Smooth muscle cell (in vitro differentiated cells): Measurements from ENCODE around the gene COX19. TPM values are rescaled to one million over a fixed set of nuclear protein-coding genes. Genes with fewer than 3 reads are reported as not detected.

ENCODE experiments used
- DNase-seq: peaks from one replicate; lab custom pipeline; 2025; ENCODE audit not compliant: unreplicated experiment; lab: John Stamatoyannopoulos, UW
- H2AFZ ChIP-seq: fragments of 200-600 bp; sonication (generic); 2 replicates; pipeline ENCODE4 v1.6.0; 2016; ENCODE audit warnings: antibody characterized with exemption, low read depth, mild to moderate bottlenecking
- H3F3A ChIP-seq: fragments of 200-600 bp; sonication (generic); 2 replicates; pipeline ENCODE4 v1.6.0; 2017; ENCODE audit warnings: antibody characterized with exemption, low read depth
- H3K27ac ChIP-seq: fragments of 200-600 bp; sonication (generic); 2 replicates; pipeline ENCODE4 v1.5.1; 2016; ENCODE audit warnings: low read depth, mild to moderate bottlenecking
- H3K27me3 ChIP-seq: fragments of 200-600 bp; sonication (generic); 2 replicates; pipeline ENCODE4 v1.6.1; 2016; ENCODE audit warnings: low read depth, mild to moderate bottlenecking
- H3K36me3 ChIP-seq: fragments of 200-600 bp; sonication (generic); 2 replicates; pipeline ENCODE4 v1.5.1; 2016; ENCODE audit warnings: low read depth
- H3K4me1 ChIP-seq: fragments of 200-600 bp; sonication (generic); 2 replicates; pipeline ENCODE4 v1.5.1; 2016; ENCODE audit warnings: low read depth
- H3K4me2 ChIP-seq: fragments of 200-600 bp; sonication (generic); 2 replicates; pipeline ENCODE4 v1.6.0; 2016; ENCODE audit warnings: mild to moderate bottlenecking
- H3K4me3 ChIP-seq: fragments of 200-600 bp; sonication (generic); 2 replicates; pipeline ENCODE4 v1.5.1; 2016; ENCODE audit warnings: mild to moderate bottlenecking
- H3K79me2 ChIP-seq: fragments of 200-600 bp; sonication (generic); 2 replicates; pipeline ENCODE4 v1.6.0; 2016; ENCODE audit warnings: low read depth, mild to moderate bottlenecking
- H3K9ac ChIP-seq: fragments of 200-600 bp; sonication (generic); 2 replicates; pipeline ENCODE4 v1.6.0; 2016; ENCODE audit warnings: low read depth
- H3K9me3 ChIP-seq: fragments of 200-600 bp; sonication (generic); replicated peaks from 2 replicates; pipeline ENCODE4 v1.5.1; 2016; ENCODE audit warnings: low read depth
- H4K20me1 ChIP-seq: fragments of 200-600 bp; sonication (generic); 2 replicates; pipeline ENCODE4 v1.6.0; 2016; ENCODE audit warnings: low read depth
- WGBS: methylation state at CpG from one replicate; pipeline ENCODE4 v1.1.7; 2016; ENCODE audit warnings: low lambda C conversion rate; 5-methylcytosine and 5-hydroxymethylcytosine counted together
- polyA plus RNA-seq: library from polyadenylated mRNA; unstranded; fragments of >200 nt; fragmentation: Nextera tagmentation; extraction: Ambion mirVana; gene quantifications from 2 replicates; pipeline ENCODE4 v1.2.1, GENCODE V29; 2016
- total RNA-seq: library from RNA; depleted of rRNA; stranded (reverse); fragments of >200 nt; gene quantifications from 2 replicates; pipeline ENCODE4 v1.2.3, GENCODE V29; 2014
- TF ChIP-seq, protein P1 (sequence below): fragments of 200-600 bp; sonication (generic); IDR thresholded peaks from 2 replicates; pipeline ENCODE4 v1.5.1; 2017; ENCODE audit warnings: borderline replicate concordance, mild to moderate bottlenecking, antibody characterized with exemption; ENCODE audit not compliant: insufficient read depth, poor library complexity, severe bottlenecking

The COX19 gene
- total and polyA plus RNA-seq, 2 experiments from 2014 or later = 10.0 to 10.4 TPM

DNA sequence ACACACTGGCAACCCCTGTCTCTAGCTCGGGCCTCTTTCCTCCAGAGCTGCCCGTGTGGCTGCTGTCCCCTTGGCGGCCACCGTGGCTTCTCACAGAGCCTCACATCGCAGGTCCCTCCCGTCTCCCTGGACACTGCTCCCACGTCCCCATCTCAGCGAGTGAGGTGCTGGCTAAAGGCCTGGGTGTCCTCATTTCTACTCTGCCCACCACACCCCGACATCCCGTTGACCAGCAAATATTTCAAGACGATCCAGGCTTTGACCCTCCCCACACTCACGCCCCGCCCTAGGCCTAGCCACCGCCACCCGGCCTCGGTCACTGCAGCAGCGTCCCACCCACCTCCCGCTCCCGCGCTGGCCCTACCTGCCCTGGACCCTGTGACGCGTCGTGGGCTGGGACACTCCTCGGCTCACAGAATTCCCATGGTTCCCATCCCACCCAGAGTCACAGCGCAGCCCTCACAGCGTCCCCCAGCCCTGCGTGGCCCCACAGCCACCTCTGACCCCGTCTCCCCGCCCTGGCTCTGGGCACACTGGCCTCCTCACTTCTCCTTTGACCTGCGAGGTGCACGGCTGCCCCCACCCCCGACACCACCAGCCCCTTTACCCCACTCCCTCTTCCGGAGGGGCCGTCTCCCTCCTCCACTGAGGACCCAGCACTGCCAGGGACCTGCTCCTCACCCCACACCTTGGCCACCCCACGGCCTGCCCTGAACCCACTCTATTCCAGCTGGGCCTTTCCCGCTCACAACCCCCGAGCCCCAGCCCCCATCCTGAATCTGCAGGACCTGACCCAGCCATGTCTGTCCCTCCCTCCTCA lies 27.7 kb downstream of the COX19 start:
- Histone ChIP-seq H3K4me3 (no peak overlapping the region), H3K4me1 (no peaks in the 10 kb centered on the region), H3K27me3 (peaks cover 2% of the 10 kb centered on the region), H3K36me3 (no peaks in the 10 kb centered on the region), H4K20me1 (no peaks in the 10 kb centered on the region), H3K27ac (no peak overlapping the region), H3K79me2 (no peaks in the 10 kb centered on the region), H2AFZ (no peak overlapping the region), H3F3A (no peaks in the 10 kb centered on the region), H3K9ac (no peak overlapping the region), H3K4me2 (no peak overlapping the region), H3K9me3 (no peaks in the 10 kb centered on the region)
- no peak for DNase-seq
- TF ChIP-seq, protein P1, sequence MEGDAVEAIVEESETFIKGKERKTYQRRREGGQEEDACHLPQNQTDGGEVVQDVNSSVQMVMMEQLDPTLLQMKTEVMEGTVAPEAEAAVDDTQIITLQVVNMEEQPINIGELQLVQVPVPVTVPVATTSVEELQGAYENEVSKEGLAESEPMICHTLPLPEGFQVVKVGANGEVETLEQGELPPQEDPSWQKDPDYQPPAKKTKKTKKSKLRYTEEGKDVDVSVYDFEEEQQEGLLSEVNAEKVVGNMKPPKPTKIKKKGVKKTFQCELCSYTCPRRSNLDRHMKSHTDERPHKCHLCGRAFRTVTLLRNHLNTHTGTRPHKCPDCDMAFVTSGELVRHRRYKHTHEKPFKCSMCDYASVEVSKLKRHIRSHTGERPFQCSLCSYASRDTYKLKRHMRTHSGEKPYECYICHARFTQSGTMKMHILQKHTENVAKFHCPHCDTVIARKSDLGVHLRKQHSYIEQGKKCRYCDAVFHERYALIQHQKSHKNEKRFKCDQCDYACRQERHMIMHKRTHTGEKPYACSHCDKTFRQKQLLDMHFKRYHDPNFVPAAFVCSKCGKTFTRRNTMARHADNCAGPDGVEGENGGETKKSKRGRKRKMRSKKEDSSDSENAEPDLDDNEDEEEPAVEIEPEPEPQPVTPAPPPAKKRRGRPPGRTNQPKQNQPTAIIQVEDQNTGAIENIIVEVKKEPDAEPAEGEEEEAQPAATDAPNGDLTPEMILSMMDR = no peak
- 95% methylated on average over 28 of the region's 37 CpGs for WGBS

DNA sequence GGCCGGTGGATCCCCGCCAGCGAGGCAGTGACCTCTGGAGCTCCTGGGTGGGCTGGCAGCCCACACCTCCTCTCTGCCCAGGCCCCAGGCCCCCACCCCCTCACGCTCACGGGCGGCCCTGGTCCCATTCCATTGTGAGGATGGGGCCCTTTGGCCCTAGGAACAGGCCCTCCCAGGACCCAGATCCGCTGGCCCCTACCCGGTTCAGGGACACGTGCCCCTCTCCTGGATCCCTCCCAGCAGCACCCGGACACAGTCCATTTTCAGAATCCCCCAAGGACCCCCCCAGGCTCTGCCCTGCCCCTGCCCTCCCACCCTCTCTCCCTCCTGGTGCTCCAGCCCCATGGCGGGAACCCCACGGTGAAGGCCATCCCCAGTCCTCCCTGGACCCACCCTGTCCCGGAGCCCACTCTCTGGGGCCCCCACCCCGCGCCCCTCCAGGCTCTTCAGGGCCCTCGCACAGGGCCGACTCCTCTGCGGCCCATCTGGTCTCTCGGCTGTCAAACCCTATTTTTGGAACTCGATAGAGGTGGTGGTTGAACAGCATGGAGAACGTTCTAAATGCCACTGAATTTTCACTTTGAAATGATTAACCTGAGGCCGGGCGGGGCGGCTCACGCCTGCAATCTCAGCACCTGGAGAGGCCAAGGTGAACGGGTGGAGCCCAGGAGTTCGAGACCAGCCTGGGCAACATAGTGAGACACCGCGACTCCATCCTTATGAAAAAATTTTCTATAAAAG lies 28.9 kb downstream of the COX19 start:
- WGBS = 87% methylated on average over 19 of the region's 29 CpGs
- H3K9me3 ChIP-seq = no peaks in the 10 kb centered on the region
- no peaks in the 10 kb centered on the region for H4K20me1 ChIP-seq
- no peaks in the 10 kb centered on the region for H3K36me3 ChIP-seq
- TF ChIP-seq, protein P1 = no peak
- no peak overlapping the region for H2AFZ ChIP-seq
- no peak overlapping the region for H3K4me3 ChIP-seq
- no peak overlapping the region for H3K27ac ChIP-seq
- no peak overlapping the region for H3K4me2 ChIP-seq
- H3F3A ChIP-seq = no peaks in the 10 kb centered on the region
- H3K4me1 ChIP-seq = no peaks in the 10 kb centered on the region
- H3K27me3 ChIP-seq = peaks cover 8% of the 10 kb centered on the region
- no peak for DNase-seq
- H3K79me2 ChIP-seq = no peaks in the 10 kb centered on the region
- no peak overlapping the region for H3K9ac ChIP-seq

DNA sequence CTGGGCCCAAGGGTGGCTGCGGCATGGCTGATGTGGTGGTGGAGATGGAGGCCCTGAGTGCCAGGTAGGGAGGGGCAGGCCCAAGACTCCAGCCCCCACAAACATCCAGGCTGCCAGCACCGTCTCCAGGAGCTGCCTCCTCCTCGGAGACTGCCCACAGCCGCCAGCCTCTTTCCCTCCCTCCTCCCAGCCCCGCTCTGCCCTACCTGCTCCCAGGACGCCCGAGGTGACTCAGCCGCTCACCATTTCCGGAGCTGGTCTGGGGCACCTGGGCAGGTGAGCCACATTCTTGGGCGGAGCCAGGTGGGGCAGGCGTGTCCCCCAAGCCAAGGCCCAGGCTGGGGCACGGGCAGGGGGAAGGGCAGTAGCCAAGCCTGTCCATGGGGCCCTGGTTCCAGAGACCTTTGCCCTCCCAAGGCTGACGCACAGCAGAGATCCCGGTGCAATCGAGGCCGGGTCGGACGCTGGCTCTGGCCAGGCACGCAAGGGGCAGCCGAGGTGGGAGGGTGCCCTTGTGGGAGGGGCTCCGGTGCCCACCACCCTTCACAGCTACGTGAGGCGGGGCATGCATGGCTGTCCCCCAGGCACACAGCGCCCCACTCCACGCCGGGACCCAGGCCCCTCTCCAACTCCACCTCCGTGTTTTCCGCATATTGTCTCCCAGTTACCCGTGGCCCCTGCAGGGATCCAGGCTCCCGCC lies 29.6 kb downstream of the COX19 start:
- H3K27ac ChIP-seq = no peak overlapping the region
- TF ChIP-seq, protein P1 = no peak

More for the DNA sequence above, 29.6 kb downstream of the COX19 start:
- Histone ChIP-seq H3K4me3 (no peak overlapping the region), H3K4me1 (no peaks in the 10 kb centered on the region), H3K9ac (no peak overlapping the region), H3K4me2 (no peak overlapping the region), H3K79me2 (no peaks in the 10 kb centered on the region), H4K20me1 (no peaks in the 10 kb centered on the region), H3F3A (no peaks in the 10 kb centered on the region), H3K9me3 (no peaks in the 10 kb centered on the region), H3K36me3 (no peaks in the 10 kb centered on the region), H2AFZ (no peak overlapping the region), H3K27me3 (peaks cover 14% of the 10 kb centered on the region)
- DNase-seq = no peak
- 62% methylated on average over 14 of the region's 30 CpGs for WGBS
